SU-DHL-6 (cell line): ENCODE measurements around the gene CBX5.

Experiments
- EZH2phosphoT487 ChIP-seq: fragments of 200-600 bp; sonication (generic), shearing (Covaris generic); conservative IDR thresholded peaks from 2 replicates; pipeline ENCODE4 v1.6.1; 2018; ENCODE audit warnings: mild to moderate bottlenecking, antibody characterized with exemption, low read length, moderate library complexity, mixed read lengths
- TF ChIP-seq, protein P1 (sequence below): fragments of 200-600 bp; sonication (generic); IDR thresholded peaks from one replicate; pipeline ENCODE4 v1.5.1; 2017; ENCODE audit warnings: antibody characterized with exemption, mild to moderate bottlenecking, low read length, moderate library complexity; ENCODE audit not compliant: insufficient read depth, poor library complexity, severe bottlenecking

DNA sequence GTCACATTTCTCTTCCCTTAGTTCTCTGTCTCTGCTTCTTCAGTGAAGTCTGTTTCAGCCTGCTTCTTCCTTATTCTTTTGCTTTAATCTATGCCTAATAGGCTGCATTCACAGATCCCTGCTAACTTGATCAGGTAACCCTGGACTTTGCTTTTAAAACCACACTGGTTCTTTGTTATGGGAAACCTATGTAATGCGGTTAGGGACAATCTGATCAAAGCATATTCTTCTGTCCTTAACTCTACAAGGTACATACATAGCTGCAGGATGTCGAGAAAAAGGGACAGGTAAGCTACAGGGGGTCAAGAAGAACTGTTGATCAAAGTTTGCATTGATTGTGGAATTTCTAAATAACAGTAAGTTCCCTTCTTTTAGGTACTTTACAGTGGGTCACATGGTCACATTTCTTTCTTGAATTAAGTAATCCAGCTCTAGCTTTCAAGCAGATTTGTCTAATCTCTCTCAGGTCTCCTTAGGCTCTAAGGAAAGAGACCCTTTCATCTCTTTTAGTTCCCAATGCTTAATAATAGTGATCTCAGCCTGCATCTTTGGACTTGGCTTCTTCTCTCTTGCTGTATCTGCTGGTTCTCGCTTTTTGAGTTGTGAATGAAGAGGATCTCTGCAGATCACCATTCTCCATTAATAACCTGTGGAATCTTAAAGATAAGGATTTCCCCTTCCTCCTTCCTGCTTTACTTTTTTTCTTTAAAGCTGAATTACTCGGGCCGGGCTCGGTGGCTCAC lies 48.8 kb upstream of the CBX5 start:
- TF ChIP-seq, protein P1, sequence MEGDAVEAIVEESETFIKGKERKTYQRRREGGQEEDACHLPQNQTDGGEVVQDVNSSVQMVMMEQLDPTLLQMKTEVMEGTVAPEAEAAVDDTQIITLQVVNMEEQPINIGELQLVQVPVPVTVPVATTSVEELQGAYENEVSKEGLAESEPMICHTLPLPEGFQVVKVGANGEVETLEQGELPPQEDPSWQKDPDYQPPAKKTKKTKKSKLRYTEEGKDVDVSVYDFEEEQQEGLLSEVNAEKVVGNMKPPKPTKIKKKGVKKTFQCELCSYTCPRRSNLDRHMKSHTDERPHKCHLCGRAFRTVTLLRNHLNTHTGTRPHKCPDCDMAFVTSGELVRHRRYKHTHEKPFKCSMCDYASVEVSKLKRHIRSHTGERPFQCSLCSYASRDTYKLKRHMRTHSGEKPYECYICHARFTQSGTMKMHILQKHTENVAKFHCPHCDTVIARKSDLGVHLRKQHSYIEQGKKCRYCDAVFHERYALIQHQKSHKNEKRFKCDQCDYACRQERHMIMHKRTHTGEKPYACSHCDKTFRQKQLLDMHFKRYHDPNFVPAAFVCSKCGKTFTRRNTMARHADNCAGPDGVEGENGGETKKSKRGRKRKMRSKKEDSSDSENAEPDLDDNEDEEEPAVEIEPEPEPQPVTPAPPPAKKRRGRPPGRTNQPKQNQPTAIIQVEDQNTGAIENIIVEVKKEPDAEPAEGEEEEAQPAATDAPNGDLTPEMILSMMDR, result no peak
- no peak for TF ChIP-seq EZH2phosphoT487
